ENCODE data around the gene FAM193A. TPM values are rescaled to one million over a fixed set of nuclear protein-coding genes. Genes with fewer than 3 reads are reported as not detected.
"Not testable (repeated sequence)": the region's sequence is repeated elsewhere in the genome, so short reads cannot be mapped to it uniquely, and the experiment has no call there.

Gene FAM193A
- total RNA-seq, 2 donors from 2014 or later = 14.6 to 17.0 TPM

DNA sequence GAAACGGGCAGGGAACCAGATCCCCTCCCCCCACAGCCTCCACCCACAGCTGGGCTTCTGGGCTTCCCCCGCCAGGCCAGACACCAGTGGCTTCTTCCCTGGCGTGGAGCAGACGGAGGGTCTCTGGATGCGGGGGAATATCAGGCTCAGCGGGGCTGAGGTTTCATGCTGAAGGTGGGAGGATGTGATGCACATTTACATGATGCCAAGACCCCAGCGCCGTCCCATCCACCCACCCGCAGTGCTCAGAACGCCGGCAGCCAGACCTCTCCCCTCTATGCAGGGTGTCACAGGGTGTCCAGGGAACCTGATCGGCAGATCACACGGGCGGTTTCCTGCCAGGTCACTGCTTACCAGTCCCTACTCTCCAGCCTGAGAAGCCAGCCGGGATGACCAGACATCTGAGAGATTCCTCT lies 232.5 kb downstream of the FAM193A start:
- TF ChIP-seq, protein P1, sequence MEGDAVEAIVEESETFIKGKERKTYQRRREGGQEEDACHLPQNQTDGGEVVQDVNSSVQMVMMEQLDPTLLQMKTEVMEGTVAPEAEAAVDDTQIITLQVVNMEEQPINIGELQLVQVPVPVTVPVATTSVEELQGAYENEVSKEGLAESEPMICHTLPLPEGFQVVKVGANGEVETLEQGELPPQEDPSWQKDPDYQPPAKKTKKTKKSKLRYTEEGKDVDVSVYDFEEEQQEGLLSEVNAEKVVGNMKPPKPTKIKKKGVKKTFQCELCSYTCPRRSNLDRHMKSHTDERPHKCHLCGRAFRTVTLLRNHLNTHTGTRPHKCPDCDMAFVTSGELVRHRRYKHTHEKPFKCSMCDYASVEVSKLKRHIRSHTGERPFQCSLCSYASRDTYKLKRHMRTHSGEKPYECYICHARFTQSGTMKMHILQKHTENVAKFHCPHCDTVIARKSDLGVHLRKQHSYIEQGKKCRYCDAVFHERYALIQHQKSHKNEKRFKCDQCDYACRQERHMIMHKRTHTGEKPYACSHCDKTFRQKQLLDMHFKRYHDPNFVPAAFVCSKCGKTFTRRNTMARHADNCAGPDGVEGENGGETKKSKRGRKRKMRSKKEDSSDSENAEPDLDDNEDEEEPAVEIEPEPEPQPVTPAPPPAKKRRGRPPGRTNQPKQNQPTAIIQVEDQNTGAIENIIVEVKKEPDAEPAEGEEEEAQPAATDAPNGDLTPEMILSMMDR (IDR thresholded peaks at IDR 0.05) = no peak
- no peak overlapping the region for H3K4me3 ChIP-seq
- no peak overlapping the region for H3K27ac ChIP-seq
- peaks cover 0 to 18% of the 10 kb centered on the region in 2 donors for H3K4me1 ChIP-seq
- H3K9me3 ChIP-seq = no peaks in the 10 kb centered on the region
- DNase-seq (ENCODE audit: low spot score) = no peak
- H3K27me3 ChIP-seq = no peaks in the 10 kb centered on the region
- no peaks in the 10 kb centered on the region for H3K36me3 ChIP-seq

DNA sequence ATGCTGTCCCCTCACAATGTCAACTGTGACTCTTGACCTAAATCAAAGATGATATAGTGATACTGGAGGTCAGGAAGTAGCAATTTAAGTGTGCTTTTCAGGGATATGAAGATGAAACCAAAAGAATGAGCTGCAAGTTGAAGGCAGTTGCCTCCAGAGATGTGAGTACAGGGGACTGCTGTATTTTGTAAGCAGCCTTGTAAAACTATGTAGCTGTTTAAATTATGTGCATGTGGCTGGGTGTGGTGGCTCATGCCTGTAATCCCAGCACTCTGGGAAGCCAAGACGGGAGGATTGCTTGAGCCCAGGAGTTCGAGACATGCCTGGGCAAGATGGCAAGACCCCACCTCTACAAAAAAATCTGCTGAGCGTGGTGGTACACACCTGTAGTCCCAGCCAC lies 234.8 kb downstream of the FAM193A start:
- H3K27me3 ChIP-seq = no peaks in the 10 kb centered on the region
- DNase-seq (ENCODE audit: low spot score) = no peak
- H3K36me3 ChIP-seq = no peaks in the 10 kb centered on the region
- H3K9me3 ChIP-seq = no peaks in the 10 kb centered on the region
- peaks cover 0 to 17% of the 10 kb centered on the region in 2 donors for H3K4me1 ChIP-seq
- TF ChIP-seq, protein P1 (IDR thresholded peaks at IDR 0.05) = no peak
- H3K27ac ChIP-seq = no peak overlapping the region
- H3K4me3 ChIP-seq = no peak overlapping the region

DNA sequence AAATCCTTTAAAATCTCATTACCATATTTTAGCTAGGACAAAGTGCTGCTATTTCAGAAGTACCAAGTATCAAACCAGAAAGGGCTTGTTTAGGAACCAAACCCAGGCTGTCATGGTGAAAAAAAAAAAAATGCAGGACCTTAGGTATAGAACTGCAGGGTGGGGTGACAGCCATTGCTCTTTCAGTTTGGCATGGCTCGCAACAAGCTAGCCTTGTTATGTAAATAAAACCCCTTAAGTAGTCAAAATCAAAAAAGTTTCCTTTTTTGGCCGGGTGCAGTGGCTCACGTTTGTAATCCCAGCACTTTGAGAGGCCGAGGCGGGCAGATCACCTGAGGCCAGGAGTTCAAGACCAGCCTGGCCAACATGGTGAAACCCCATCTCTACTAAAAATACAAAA lies 244.2 kb downstream of the FAM193A start:
- not testable (repeated sequence) for DNase-seq (ENCODE audit: low spot score); H3K27me3 ChIP-seq; H3K4me1 ChIP-seq; H3K36me3 ChIP-seq; H3K27ac ChIP-seq; H3K4me3 ChIP-seq
- peaks cover 0 to 14% of the 10 kb centered on the region in 2 donors for H3K9me3 ChIP-seq

DNA sequence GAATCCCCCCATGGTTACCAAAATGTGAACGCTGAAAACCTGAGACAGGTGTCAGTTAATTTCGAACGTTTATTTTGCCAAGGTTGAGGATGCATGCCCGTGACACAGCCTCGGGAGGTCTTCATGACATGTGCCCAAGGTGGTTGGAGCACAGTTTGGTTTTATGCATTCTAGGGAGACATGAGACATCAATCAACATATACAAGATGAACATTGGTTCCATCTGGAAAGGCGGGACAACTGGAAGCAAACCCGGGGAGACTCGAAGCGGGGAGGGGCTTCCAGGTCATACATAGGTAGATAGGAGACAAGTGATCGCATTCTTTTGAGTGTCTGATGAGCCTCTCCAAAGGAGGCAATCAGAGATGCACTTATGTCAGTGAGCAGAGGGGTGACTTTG lies 245.5 kb downstream of the FAM193A start:
- no peak overlapping the region for H3K4me3 ChIP-seq
- no peaks in the 10 kb centered on the region for H3K27me3 ChIP-seq
- TF ChIP-seq, protein P1 (IDR thresholded peaks at IDR 0.05) = no peak
- H3K9me3 ChIP-seq = peaks cover 0 to 14% of the 10 kb centered on the region in 2 donors
- H3K4me1 ChIP-seq = peaks cover 0 to 10% of the 10 kb centered on the region in 2 donors
- no peak overlapping the region for H3K27ac ChIP-seq
- H3K36me3 ChIP-seq = no peaks in the 10 kb centered on the region
- DNase-seq (ENCODE audit: low spot score) = no peak

Other genes starting within 250 kb of the FAM193A start
- gene ZFYVE28, start 118.0 kb upstream of the FAM193A start, total RNA-seq = 1 to 10 TPM; 3.4 to 6.0 TPM
- gene CFAP99, start 117.7 kb upstream of the FAM193A start, total RNA-seq = not detected
- gene RNF4, start 67.5 kb upstream of the FAM193A start, total RNA-seq = 10 to 100 TPM; 30.0 to 31.3 TPM
- 10 to 100 TPM; 28.0 to 45.8 TPM for gene TNIP2, start 219.7 kb downstream of the FAM193A start, total RNA-seq